Colon (tissue), 2 donors: ENCODE data around the gene PSMF1.
"Not testable (repeated sequence)": the region's sequence is repeated elsewhere in the genome, so short reads cannot be mapped to it uniquely, and the experiment has no call there.

Experiments
- FAIRE-seq: peaks from 2 replicates; lab custom pipeline; 2012; peaks lifted over from hg19 to GRCh38; lab: Jason Lieb, UNC
- donor health status: control.
- donor health status: control.

The PSMF1 gene

DNA sequence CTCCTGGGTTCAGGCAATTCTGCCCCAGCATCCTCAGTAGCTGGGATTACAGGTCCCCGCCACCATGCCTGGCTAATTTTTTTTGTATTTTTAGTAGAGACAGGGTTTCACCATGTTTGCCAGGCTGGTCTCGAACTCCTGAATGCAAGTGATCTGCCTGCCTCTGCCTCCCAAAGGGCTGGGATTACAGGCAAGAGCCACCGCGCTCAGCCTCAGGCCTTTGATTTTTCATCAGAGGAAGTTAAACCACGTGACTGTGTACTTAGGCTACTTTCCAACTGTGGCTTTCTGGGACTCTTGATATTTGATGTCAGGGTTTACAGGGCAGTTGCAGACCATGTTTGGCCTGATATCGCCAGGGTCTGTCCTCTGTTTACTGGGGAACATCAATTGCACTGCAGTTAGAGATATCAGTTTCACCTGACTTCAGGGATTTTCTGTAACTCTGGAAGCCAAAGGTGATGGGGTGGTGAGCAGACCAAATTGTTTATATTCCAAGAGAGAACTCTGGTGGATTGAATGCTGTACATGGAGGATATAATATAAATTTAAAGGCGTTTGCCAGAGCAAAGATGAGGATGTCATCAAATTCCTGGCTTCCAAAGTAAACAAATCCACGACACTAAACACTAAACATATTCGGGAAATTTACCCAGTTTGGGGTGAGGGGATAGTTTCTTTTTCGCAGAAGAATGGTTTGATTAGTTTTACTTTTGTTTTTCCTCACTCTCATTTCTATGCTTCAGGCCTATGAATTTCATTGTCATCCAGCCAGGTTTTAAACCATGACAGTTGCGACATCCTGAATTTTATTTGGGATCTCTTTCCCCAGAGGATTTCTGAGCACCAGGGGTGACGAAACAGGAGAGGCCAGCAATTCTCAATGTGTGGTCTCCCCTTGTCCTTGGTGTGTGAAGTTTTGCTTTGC, 4.2 kb downstream of the PSMF1 start:
- FAIRE-seq: no peak

DNA sequence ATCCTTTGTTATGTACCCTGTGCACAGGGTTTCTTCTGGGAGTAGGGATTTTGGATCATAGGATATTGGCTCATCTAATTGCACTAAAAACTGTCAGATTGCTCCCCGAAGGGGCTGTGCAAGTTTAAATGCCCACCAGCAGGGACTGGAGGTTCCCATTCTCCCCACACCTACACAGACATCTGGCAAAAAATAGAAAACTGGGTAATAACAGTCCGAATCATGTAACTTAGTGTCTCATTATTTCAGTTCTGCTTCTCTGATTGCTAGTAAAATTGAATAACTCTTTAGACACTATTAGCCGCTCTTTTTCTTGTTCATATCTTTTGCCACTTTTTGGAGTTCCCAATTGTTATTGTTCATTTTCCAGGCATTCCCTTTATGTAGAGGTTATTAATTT, 5.3 kb downstream of the PSMF1 start:
- FAIRE-seq: no peak

GRCh38 chr20:1124421-1124820, 6.0 kb downstream of the PSMF1 start:
- no peak for FAIRE-seq

- no peak for FAIRE-seq
Observed at GRCh38 chr20:1125277-1125676, 6.9 kb downstream of the PSMF1 start.

GRCh38 chr20:1127840-1128239, 9.4 kb downstream of the PSMF1 start:
- no peak for FAIRE-seq

DNA sequence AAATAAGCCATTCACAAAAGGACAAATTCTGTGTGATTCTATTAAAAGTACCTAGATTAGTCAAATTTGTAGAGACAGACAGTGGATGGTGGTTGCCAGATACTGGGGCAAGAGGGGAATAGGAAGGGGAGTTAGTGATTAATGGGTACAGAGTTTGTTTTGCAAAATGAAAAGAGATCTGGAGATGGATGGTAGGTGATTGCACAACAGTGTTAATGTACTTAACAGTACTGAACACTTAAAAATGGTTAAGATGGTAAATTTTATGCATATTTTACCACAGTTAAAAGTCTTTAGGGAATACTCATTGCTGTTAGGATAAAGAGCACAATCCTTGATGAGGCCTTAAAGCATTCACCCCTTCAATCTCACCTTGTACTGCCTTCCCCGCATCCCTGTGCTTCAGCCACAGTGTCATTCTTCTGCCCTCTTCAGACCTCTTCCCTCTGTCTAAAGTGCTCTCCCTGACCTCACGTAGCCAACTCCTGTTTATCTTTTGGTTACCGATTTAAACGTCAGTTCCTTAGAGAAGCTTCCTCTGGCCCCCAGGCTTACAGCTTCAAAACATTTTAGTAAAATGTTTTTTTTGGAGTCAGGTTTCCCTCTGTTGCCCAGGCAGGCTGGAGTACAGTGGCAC, 11.8 kb downstream of the PSMF1 start:
- no peak for FAIRE-seq

DNA sequence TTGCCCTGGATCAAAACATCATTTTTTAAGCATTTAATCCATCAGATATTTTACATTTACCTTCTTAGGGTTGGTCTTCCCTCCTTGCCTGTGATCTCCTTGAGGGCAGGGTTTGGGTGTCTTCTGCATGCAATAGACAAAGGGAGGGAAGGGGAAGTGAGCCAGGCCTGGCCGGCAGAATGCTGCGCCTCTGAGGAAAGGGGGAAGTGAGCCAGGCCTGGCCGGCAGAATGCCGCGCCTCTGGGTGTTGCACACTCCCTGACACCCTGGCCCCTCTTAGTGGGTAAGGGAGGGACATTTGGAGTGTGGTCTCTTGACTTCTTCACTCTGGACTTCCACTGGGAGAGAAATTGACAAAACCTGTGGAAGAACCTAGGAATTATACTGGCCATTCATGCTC, 12.4 kb downstream of the PSMF1 start:
- no peak for FAIRE-seq

- FAIRE-seq: no peak
Observed at GRCh38 chr20:1131354-1131753, 13.0 kb downstream of the PSMF1 start.

GRCh38 chr20:1134355-1134754, 16.0 kb downstream of the PSMF1 start:
- FAIRE-seq: no peak

GRCh38 chr20:1134836-1135235, 16.4 kb downstream of the PSMF1 start:
- no peak for FAIRE-seq

DNA sequence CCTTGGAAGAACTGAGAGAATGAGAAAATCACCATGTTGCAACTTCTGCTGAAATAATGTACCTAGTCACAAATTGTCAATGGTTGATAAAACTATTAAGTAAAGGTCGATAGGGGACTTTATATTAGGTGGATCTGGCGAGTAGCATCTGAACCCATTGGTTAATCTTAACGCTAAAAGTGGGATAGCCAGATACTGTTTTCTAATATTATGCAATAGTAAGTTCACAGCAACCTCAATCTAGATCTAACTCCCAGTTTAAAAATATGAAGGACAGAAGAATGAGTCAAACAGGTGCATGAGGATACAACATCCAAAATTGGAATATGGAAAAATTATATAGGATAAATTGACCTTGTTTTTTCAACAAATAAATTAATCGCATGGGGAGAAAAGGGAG, 18.8 kb downstream of the PSMF1 start:
- FAIRE-seq: no peak

DNA sequence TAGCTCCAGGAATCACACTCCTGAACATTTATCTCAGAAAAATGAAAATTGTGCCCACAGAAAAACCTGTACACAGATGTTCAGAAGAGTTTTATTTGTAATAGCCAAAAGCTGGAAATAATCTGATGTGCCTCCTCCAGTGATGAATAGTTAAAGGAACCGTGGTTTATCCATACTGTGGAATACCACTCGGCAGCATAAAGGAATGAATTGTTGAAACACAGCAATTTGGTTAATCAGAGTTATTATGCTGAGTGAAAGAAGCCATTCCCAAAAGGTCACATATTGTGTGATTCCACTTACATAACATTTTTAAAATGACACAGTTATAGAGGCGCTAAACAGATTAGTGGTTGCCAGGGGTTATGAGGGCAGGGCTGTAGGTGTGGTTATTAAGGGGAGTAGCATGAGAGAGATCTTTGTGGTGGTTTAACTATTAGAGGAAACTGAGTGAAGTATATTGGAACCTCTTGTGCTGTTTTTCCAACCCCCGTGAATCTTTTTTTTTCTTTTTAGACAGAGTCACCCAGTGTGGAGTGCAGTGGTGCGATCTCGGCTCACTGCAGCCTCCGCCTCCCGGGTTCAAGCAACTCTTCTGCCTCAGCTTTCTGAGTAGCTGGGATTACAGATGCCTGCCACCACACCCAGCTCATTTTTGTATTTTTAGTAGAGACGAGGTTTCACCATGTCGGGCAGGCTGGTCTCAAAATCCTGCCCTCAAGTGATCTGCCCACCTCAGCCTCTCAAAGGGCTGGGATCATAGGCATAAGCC, 26.2 kb downstream of the PSMF1 start:
- FAIRE-seq: no peak

DNA sequence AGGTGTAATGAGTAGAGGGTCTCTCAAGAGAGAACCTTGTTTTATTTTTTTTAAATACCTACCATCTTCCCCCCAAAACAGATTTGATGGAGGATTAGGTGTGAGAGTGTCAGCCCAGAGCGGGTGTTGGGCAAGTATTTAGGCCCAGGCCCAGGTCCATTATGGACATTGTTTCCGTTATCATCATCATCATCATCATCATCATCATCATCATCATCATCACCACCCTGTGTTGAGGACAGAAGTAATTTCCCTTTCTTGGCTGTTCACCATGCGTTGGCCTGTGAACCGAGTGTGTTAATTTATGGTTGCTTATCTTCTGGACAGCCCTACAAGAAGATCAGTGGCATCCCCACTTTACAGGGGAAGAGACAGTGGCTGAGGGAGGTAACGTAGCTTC, 28.6 kb downstream of the PSMF1 start:
- no peak for FAIRE-seq

GRCh38 chr20:1149812-1150211, 31.4 kb downstream of the PSMF1 start:
- FAIRE-seq: not testable (repeated sequence)

GRCh38 chr20:1150218-1150617, 31.8 kb downstream of the PSMF1 start:
- no peak for FAIRE-seq

DNA sequence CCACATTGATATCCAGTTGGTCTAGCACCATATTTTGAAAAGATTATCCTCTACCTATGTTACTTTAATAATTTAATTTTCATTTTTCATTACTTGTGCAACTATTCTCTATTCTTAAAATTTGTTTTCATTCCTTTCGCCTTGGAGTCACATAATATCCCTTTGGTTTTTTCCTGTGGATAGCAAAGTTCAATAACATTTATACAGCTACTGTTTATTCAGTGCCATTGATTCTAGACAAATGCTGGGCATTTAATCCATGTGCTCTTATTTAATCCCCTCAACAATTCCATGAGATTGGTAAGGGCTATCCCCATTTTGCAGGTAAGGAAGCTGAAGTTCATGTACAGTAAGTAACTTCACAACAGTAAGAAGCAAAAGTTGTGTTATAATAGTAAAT, 32.6 kb downstream of the PSMF1 start:
- FAIRE-seq: no peak

- no peak for FAIRE-seq
Observed at GRCh38 chr20:1154226-1154625, 35.8 kb downstream of the PSMF1 start.

DNA sequence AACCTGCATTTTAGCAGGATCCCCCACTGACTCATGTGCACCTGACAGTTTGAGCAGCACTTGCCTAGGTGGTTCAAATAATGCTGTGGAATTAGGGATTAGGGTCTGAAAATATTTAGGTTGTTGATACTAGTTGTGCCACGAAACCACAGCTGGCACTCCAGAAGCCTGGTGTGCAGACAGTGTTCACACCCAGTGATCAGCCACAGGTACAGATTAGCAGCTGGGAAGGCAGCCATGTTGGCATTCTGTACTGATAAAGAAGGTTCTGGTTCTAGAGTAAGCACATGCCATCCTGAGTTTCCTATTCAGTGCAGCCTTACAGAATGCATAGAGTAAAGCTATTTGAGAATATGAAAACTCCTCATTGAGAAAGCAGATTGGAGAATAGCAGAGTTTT, 36.3 kb downstream of the PSMF1 start:
- no peak for FAIRE-seq

DNA sequence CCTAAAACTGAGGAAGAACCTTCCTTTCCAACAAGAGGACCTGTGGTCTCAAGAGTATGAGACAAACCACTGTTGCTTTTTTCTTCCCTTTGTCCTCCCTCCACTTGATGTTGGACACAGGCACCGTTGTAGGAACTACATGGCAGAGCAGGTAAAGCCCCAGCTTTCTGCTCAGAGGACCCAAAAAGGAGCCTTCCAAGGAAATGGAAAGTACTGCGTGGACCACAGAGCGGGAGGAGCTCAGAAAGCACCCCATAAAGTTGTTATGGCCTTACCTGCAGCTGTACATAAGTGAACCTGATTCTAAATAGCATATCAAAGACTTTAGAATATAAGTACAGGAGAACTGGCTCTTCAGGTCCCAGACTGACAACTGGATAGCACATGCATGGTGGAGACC, 36.9 kb downstream of the PSMF1 start:
- FAIRE-seq: no peak

- no peak for FAIRE-seq
Observed at GRCh38 chr20:1160496-1160895, 42.1 kb downstream of the PSMF1 start.

DNA sequence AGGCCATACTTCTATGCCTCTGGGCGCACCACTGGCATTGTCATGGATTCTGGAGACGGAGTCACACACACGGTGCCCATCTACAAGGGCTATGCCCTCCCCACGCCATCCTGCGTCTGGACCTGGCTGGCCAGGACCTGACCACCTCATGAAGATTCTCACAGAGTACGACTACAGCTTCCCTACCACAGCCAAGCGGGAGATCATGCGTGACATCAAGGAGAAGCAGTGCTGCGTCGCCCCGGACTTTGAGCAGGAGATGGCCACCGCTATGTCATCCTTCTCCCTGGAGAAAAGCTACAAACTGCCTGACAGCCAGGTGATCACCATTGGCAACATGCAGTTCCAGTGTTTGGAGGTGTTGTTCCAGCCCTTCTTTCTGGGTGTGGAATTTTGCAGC, 42.6 kb downstream of the PSMF1 start:
- FAIRE-seq: no peak

- FAIRE-seq: no peak
Observed at GRCh38 chr20:1163105-1163504, 44.7 kb downstream of the PSMF1 start.

- FAIRE-seq: no peak
Observed at GRCh38 chr20:1163653-1164052, 45.3 kb downstream of the PSMF1 start.
